ENCODE data around the gene HAGH.

DNA sequence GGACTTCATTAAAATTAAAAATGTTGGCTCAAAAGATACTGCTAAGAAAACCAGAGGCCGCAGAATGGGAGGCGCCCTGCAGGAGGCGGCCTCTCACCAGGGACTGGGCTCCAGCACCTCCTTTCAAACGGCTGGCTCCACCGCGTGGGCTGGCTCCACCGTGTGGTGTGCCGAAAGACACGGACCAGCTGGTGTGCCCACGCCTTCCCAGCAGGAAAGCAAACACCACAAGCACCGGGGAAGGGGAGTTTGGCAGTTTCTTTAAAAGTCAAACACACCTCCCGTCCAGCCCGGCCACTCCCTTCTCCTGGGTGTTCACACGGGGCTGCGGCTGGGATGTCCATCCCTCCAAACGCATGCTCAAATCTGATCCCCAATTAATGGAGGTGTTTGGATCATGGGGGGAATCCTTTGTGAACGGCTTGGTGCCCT, 13.9 kb downstream of the HAGH start:
- TF ChIP-seq, protein P1, sequence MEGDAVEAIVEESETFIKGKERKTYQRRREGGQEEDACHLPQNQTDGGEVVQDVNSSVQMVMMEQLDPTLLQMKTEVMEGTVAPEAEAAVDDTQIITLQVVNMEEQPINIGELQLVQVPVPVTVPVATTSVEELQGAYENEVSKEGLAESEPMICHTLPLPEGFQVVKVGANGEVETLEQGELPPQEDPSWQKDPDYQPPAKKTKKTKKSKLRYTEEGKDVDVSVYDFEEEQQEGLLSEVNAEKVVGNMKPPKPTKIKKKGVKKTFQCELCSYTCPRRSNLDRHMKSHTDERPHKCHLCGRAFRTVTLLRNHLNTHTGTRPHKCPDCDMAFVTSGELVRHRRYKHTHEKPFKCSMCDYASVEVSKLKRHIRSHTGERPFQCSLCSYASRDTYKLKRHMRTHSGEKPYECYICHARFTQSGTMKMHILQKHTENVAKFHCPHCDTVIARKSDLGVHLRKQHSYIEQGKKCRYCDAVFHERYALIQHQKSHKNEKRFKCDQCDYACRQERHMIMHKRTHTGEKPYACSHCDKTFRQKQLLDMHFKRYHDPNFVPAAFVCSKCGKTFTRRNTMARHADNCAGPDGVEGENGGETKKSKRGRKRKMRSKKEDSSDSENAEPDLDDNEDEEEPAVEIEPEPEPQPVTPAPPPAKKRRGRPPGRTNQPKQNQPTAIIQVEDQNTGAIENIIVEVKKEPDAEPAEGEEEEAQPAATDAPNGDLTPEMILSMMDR (IDR thresholded peaks at IDR 0.05), result peak; percentile 36 to 77 (median 63)
- TF ChIP-seq POLR2A (IDR thresholded peaks at IDR 0.05), result no peak
